ENCODE data around the gene PIPOX.

- TF ChIP-seq POLR2A (IDR thresholded peaks at IDR 0.05; ENCODE audit: low read length) (no peak), GATA1 (IDR thresholded peaks at IDR 0.05; ENCODE audit: low read depth, low read length) (no peak)
These were observed 10.1 kb upstream of the PIPOX start for GRCh38 chr17:29032857-29033197.
